Liver (tissue), 9 donors: ENCODE results near the gene TRMO. TPM values are rescaled to one million over a fixed set of nuclear protein-coding genes. Genes with fewer than 3 reads are reported as not detected.

Experiments used
- DNase-seq: peaks from one replicate; pipeline ENCODE4 v3.0.0-alpha.2; 2017; ENCODE audit warnings: low spot score
- H3K27ac ChIP-seq, 2 donors: one replicate each; pipeline ENCODE4 v1.7.0; 2013; ENCODE audit warnings: inconsistent platforms in 2 of 2, low read length in 2 of 2, control low read depth in 1 of 2, low read depth in 1 of 2, mild to moderate bottlenecking in 1 of 2
- H3K27me3 ChIP-seq, 4 donors: one replicate each; pipeline versions ENCODE4 v1.6.1 to v1.7.0; 2013; ENCODE audit warnings: low read length in 3 of 4, inconsistent platforms in 1 of 4, mild to moderate bottlenecking in 1 of 4, moderate library complexity in 1 of 4; ENCODE audit not compliant: control insufficient read depth in 4 of 4, insufficient read depth in 4 of 4
- H3K36me3 ChIP-seq, 4 donors: one replicate each; pipeline versions ENCODE4 v1.6.1 to v1.7.0; 2013; ENCODE audit warnings: low read length in 3 of 4, mild to moderate bottlenecking in 3 of 4, low read depth in 1 of 4, moderate library complexity in 1 of 4; ENCODE audit not compliant: control insufficient read depth in 4 of 4, insufficient read depth in 3 of 4
- H3K4me1 ChIP-seq, 4 donors: one replicate each; pipeline versions ENCODE4 v1.6.1 to v1.7.0; 2013; ENCODE audit warnings: low read length in 3 of 4, mild to moderate bottlenecking in 3 of 4, moderate library complexity in 1 of 4; ENCODE audit not compliant: control insufficient read depth in 4 of 4, insufficient read depth in 4 of 4
- H3K4me3 ChIP-seq, 3 donors: one replicate each; pipeline versions ENCODE4 v1.6.1 to v1.7.0; 2013; ENCODE audit warnings: low read length in 3 of 3, control low read depth in 1 of 3, low read depth in 1 of 3, mild to moderate bottlenecking in 1 of 3
- H3K9ac ChIP-seq, 2 donors: one replicate each; pipeline ENCODE4 v1.7.0; 2013; ENCODE audit warnings: low read length in 2 of 2, mild to moderate bottlenecking in 2 of 2, moderate library complexity in 2 of 2, control low read depth in 1 of 2, low read depth in 1 of 2
- H3K9me3 ChIP-seq, 4 donors: one replicate each; pipeline versions ENCODE4 v1.6.1 to v1.7.0; 2013; ENCODE audit warnings: low read length in 3 of 4; ENCODE audit not compliant: control insufficient read depth in 4 of 4
- ATF3 ChIP-seq: IDR thresholded peaks from 2 replicates; pipeline ENCODE4 v1.6.1; 2016; ENCODE audit warnings: antibody characterized with exemption
- CTCF ChIP-seq: fragments of 150-350 bp; IDR thresholded peaks from 2 replicates; pipeline ENCODE4 v1.5.1; 2017; ENCODE audit warnings: improper control_type of control experiment, low read depth, low read length; ENCODE audit not compliant: missing input control
- FOXA1 ChIP-seq: IDR thresholded peaks from 2 replicates; pipeline ENCODE4 v1.6.1; 2016; ENCODE audit warnings: antibody characterized with exemption
- HNF4G ChIP-seq: IDR thresholded peaks from 2 replicates; pipeline ENCODE4 v1.6.1; 2016; ENCODE audit warnings: antibody characterized with exemption
- MAX ChIP-seq: IDR thresholded peaks from 2 replicates; pipeline ENCODE4 v1.6.1; 2016; ENCODE audit warnings: antibody characterized with exemption
- NR2F2 ChIP-seq: IDR thresholded peaks from 2 replicates; pipeline ENCODE4 v1.6.1; 2016; ENCODE audit warnings: antibody characterized with exemption
- RAD21 ChIP-seq, 2 donors: IDR thresholded peaks; 2 replicates each; pipeline ENCODE4 v1.6.1; 2016; ENCODE audit warnings: antibody characterized with exemption in 2 of 2, mild to moderate bottlenecking in 2 of 2
- REST ChIP-seq: IDR thresholded peaks from 2 replicates; pipeline ENCODE4 v1.6.1; 2016; ENCODE audit warnings: antibody characterized with exemption, mild to moderate bottlenecking
- YY1 ChIP-seq: IDR thresholded peaks from 2 replicates; pipeline ENCODE4 v1.6.1; 2016; ENCODE audit warnings: antibody characterized with exemption, mild to moderate bottlenecking
- ZBTB33 ChIP-seq: IDR thresholded peaks from 2 replicates; pipeline ENCODE4 v1.6.1; 2016; ENCODE audit warnings: antibody characterized with exemption
- WGBS: extraction: QIAGEN DNeasy Blood & Tissue Kit; methylation state at CpG from one replicate; pipeline ENCODE4 v1.1.7; 2013; 5-methylcytosine and 5-hydroxymethylcytosine counted together
- polyA plus RNA-seq, 2 donors: library from polyadenylated mRNA; stranded (reverse) in 1 of 2; unstranded in 1 of 2; fragments of 200-250 nt in 1 of 2; fragments of >200 nt in 1 of 2; fragmentation: Nextera tagmentation in 1 of 2; extraction: Ambion mirVana in 1 of 2; gene quantifications; one replicate each; pipeline versions ENCODE4 v1.2.1 to v1.2.3, GENCODE V29; 2013 to 2015
- total RNA-seq, 2 donors: library from RNA; depleted of rRNA; stranded (reverse); fragments of >200 nt; gene quantifications; one replicate each; pipeline ENCODE4 v1.2.3, GENCODE V29; 2014
- donor health status: healthy.
- donor health status: healthy.
- donor health status: healthy.
- donor health status: healthy.
- donor health status: healthy.

The TRMO gene
- total and polyA plus RNA-seq, 4 donors = 7.0 to 13.2 (median 9.7) TPM

GRCh38 chr9:97868859-97869258 lies 53.4 kb downstream of the TRMO start:
- no peak for TF ChIP-seq REST
- TF ChIP-seq CTCF = no peak
- no peak for TF ChIP-seq NR2F2
- TF ChIP-seq HNF4G = no peak
- no peak for TF ChIP-seq YY1
- no peak for DNase-seq

GRCh38 chr9:97866848-97867247 lies 55.5 kb downstream of the TRMO start:
- peaks cover 0 to 22% (median 8%) of the 10 kb centered on the region in 4 donors for H3K9me3 ChIP-seq
- H3K27ac ChIP-seq = no peak overlapping the region
- TF ChIP-seq RAD21 (IDR thresholded peaks at IDR 0.05) = no peak
- TF ChIP-seq FOXA1 = no peak
- TF ChIP-seq MAX = no peak
- TF ChIP-seq ZBTB33 = no peak
- no peak for TF ChIP-seq REST
- no peak for TF ChIP-seq ATF3
- peaks cover 0 to 2% (median 0%) of the 10 kb centered on the region in 4 donors for H3K36me3 ChIP-seq
- no peaks in the 10 kb centered on the region for H3K27me3 ChIP-seq
- no peak overlapping the region for H3K4me3 ChIP-seq
- DNase-seq = no peak
- H3K4me1 ChIP-seq = no peaks in the 10 kb centered on the region
- H3K9ac ChIP-seq = no peak overlapping the region

More at GRCh38 chr9:97868859-97869258, 53.4 kb downstream of the TRMO start:
- H3K36me3 ChIP-seq = peaks cover 0 to 2% (median 0%) of the 10 kb centered on the region in 4 donors
- H3K4me1 ChIP-seq = no peaks in the 10 kb centered on the region
- 90% methylated on average over 3 of the region's 3 CpGs for WGBS
- no peak overlapping the region for H3K4me3 ChIP-seq
- peaks cover 0 to 22% (median 8%) of the 10 kb centered on the region in 4 donors for H3K9me3 ChIP-seq
- no peaks in the 10 kb centered on the region for H3K27me3 ChIP-seq
- H3K9ac ChIP-seq = no peak overlapping the region
- H3K27ac ChIP-seq = no peak overlapping the region
